Lung (tissue), 12 donors: Measurements from ENCODE around the gene RMND1. TPM values are rescaled to one million over a fixed set of nuclear protein-coding genes. Genes with fewer than 3 reads are reported as not detected.

ENCODE experiments used
- ATAC-seq: fragments of 200-7000 bp; cut with Tn5 transposase; one replicate; pipeline ENCODE4 v1.9.1; 2020; ENCODE audit warnings: moderate number of reproducible peaks; ENCODE audit not compliant: insufficient read depth, low FRiP score
- DNase-seq, 3 donors: peaks; one replicate each; pipeline ENCODE4 v3.0.0-alpha.2; 2013 to 2017
- H3K27ac ChIP-seq, 2 donors: one replicate each; pipeline ENCODE4 v1.5.1; 2013; ENCODE audit warnings: mild to moderate bottlenecking in 2 of 2, moderate library complexity in 2 of 2, control low read depth in 1 of 2, inconsistent platforms in 1 of 2, low read depth in 1 of 2, low read length in 1 of 2
- H3K27me3 ChIP-seq, 3 donors: one replicate each; pipeline ENCODE4 v1.5.1; 2013; ENCODE audit warnings: low read length in 2 of 3; ENCODE audit not compliant: control insufficient read depth in 3 of 3, insufficient read depth in 3 of 3
- H3K36me3 ChIP-seq, 4 donors: one replicate each; pipeline ENCODE4 v1.5.1; 2013; ENCODE audit warnings: low read length in 4 of 4, mild to moderate bottlenecking in 1 of 4, moderate library complexity in 1 of 4; ENCODE audit not compliant: control insufficient read depth in 4 of 4, insufficient read depth in 4 of 4
- H3K4me1 ChIP-seq, 5 donors: one replicate each; pipeline ENCODE4 v1.5.1; 2013; ENCODE audit warnings: low read length in 5 of 5, mild to moderate bottlenecking in 2 of 5, moderate library complexity in 1 of 5; ENCODE audit not compliant: control insufficient read depth in 5 of 5, insufficient read depth in 5 of 5
- H3K4me3 ChIP-seq: one replicate; pipeline ENCODE4 v1.5.1; 2013; ENCODE audit warnings: mild to moderate bottlenecking, control low read depth, moderate library complexity
- H3K9ac ChIP-seq, 2 donors: one replicate each; pipeline ENCODE4 v1.5.1; 2013; ENCODE audit warnings: low read length in 2 of 2, control low read depth in 1 of 2; ENCODE audit not compliant: insufficient read depth in 1 of 2
- H3K9me3 ChIP-seq, 4 donors: one replicate each; pipeline ENCODE4 v1.5.1; 2013; ENCODE audit warnings: low read length in 3 of 4, mild to moderate bottlenecking in 1 of 4, moderate library complexity in 1 of 4; ENCODE audit not compliant: control insufficient read depth in 4 of 4, insufficient read depth in 3 of 4
- WGBS, 2 donors: extraction: QIAGEN DNeasy Blood & Tissue Kit; methylation state at CpG; one replicate each; pipeline ENCODE4 v1.1.7; 2013; 5-methylcytosine and 5-hydroxymethylcytosine counted together
- polyA plus RNA-seq, 2 donors: library from polyadenylated mRNA; stranded (reverse); fragments of 200-250 nt; gene quantifications; one replicate each; pipeline ENCODE4 v1.2.1, GENCODE V29; 2013
- total RNA-seq, 2 donors: library from RNA; depleted of rRNA in 1 of 2; stranded (reverse); fragments of >200 nt in 1 of 2; gene quantifications; one replicate each; pipeline ENCODE4 v1.2.1, GENCODE V29; 2014 to 2021
- TF ChIP-seq, protein P1 (sequence below): IDR thresholded peaks from 2 replicates; pipeline ENCODE4 v1.5.1; 2012; ENCODE audit warnings: mild to moderate bottlenecking; ENCODE audit errors: control extremely low read depth, extremely low read depth
- donor health status: control.
- donor health status: control.
- donor health status: Bipolar disorder and iron deficiency.
- donor health status: healthy.
- donor health status: DM: yes; HTN: yes; CAD: no.

Gene RMND1
- total and polyA plus RNA-seq, 4 donors: 10.2 to 43.2 (median 21.9) TPM

- Histone ChIP-seq H3K4me3 (no peak overlapping the region), H3K36me3 (peaks cover 5 to 29% (median 20%) of the 10 kb centered on the region in 4 donors), H3K27me3 (no peaks in the 10 kb centered on the region), H3K4me1 (no peaks in the 10 kb centered on the region), H3K9ac (no peak overlapping the region), H3K27ac (no peak overlapping the region), H3K9me3 (no peaks in the 10 kb centered on the region)
- WGBS, 2 donors: 95% methylated on average over 3 of the region's 3 CpGs
- ATAC-seq: no peak
- TF ChIP-seq, protein P1, sequence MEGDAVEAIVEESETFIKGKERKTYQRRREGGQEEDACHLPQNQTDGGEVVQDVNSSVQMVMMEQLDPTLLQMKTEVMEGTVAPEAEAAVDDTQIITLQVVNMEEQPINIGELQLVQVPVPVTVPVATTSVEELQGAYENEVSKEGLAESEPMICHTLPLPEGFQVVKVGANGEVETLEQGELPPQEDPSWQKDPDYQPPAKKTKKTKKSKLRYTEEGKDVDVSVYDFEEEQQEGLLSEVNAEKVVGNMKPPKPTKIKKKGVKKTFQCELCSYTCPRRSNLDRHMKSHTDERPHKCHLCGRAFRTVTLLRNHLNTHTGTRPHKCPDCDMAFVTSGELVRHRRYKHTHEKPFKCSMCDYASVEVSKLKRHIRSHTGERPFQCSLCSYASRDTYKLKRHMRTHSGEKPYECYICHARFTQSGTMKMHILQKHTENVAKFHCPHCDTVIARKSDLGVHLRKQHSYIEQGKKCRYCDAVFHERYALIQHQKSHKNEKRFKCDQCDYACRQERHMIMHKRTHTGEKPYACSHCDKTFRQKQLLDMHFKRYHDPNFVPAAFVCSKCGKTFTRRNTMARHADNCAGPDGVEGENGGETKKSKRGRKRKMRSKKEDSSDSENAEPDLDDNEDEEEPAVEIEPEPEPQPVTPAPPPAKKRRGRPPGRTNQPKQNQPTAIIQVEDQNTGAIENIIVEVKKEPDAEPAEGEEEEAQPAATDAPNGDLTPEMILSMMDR: no peak
- no peak for DNase-seq
Observed at GRCh38 chr6:151414641-151415260, 37.2 kb downstream of the RMND1 start.

GRCh38 chr6:151413372-151414145 lies 38.4 kb downstream of the RMND1 start:
- no peaks in the 10 kb centered on the region for H3K27me3 ChIP-seq
- no peak for ATAC-seq

GRCh38 chr6:151412909-151413308 lies 39.0 kb downstream of the RMND1 start:
- no peak for DNase-seq
- H3K36me3 ChIP-seq: peaks cover 5 to 36% (median 21%) of the 10 kb centered on the region in 4 donors

More at GRCh38 chr6:151413372-151414145, 38.4 kb downstream of the RMND1 start:
- H3K36me3 ChIP-seq: peaks cover 5 to 36% (median 21%) of the 10 kb centered on the region in 4 donors
- no peaks in the 10 kb centered on the region for H3K9me3 ChIP-seq
- H3K27ac ChIP-seq: no peak overlapping the region
- no peak overlapping the region for H3K9ac ChIP-seq
- no peak for DNase-seq
- peaks cover 0 to 1% (median 0%) of the 10 kb centered on the region in 5 donors for H3K4me1 ChIP-seq
- TF ChIP-seq, protein P1: no peak
- H3K4me3 ChIP-seq: no peak overlapping the region
- 92 to 95% methylated on average over 8 of the region's 8 CpGs for WGBS, 2 donors

More at GRCh38 chr6:151412909-151413308, 39.0 kb downstream of the RMND1 start:
- TF ChIP-seq, protein P1: no peak
- H3K4me1 ChIP-seq: peaks cover 0 to 1% (median 0%) of the 10 kb centered on the region in 5 donors
- H3K9ac ChIP-seq: no peak overlapping the region
- no peaks in the 10 kb centered on the region for H3K27me3 ChIP-seq
- no peak overlapping the region for H3K4me3 ChIP-seq
- no peak overlapping the region for H3K27ac ChIP-seq
- H3K9me3 ChIP-seq: no peaks in the 10 kb centered on the region
- 78 to 93% methylated on average over 3 of the region's 3 CpGs for WGBS, 2 donors
- ATAC-seq: no peak
